ENCODE results near the gene FAM117B. TPM values are rescaled to one million over a fixed set of nuclear protein-coding genes. Genes with fewer than 3 reads are reported as not detected.

The FAM117B gene
- total RNA-seq, 1 donor from 2014 or later = 2.1 TPM

- Histone ChIP-seq H3K4me3 (ENCODE audit: low read length in 3 of 3) (no peak overlapping the region), H3K9ac (ENCODE audit: low read depth in 1 of 3, low read length in 3 of 3) (no peak overlapping the region), H3K36me3 (ENCODE audit: control insufficient read depth in 3 of 3, insufficient read depth in 3 of 3, low read length in 3 of 3) (no peaks in the 10 kb centered on the region), H3K9me3 (ENCODE audit: control insufficient read depth in 3 of 3, low read length in 3 of 3) (peaks cover 0 to 2% (median under 1%) of the 10 kb centered on the region in 3 donors), H3K27ac (ENCODE audit: low read depth, low read length) (no peak overlapping the region), H3K27me3 (ENCODE audit: control insufficient read depth in 3 of 3, insufficient read depth in 3 of 3, low read length in 3 of 3) (no peaks in the 10 kb centered on the region), H3K4me1 (ENCODE audit: control insufficient read depth in 3 of 3, insufficient read depth in 3 of 3, low read length in 3 of 3) (no peaks in the 10 kb centered on the region)
These were observed 83.0 kb downstream of the FAM117B start for GRCh38 chr2:202717598-202718310.

GRCh38 chr2:202718614-202719013, 83.8 kb downstream of the FAM117B start:
- Histone ChIP-seq H3K27ac (ENCODE audit: low read depth, low read length) (no peak overlapping the region), H3K9ac (ENCODE audit: low read depth in 1 of 3, low read length in 3 of 3) (no peak overlapping the region), H3K36me3 (ENCODE audit: control insufficient read depth in 3 of 3, insufficient read depth in 3 of 3, low read length in 3 of 3) (no peaks in the 10 kb centered on the region)

GRCh38 chr2:202720226-202720625, 85.5 kb downstream of the FAM117B start:
- H3K27ac ChIP-seq (ENCODE audit: low read depth, low read length) = no peak overlapping the region
- no peaks in the 10 kb centered on the region for H3K27me3 ChIP-seq (ENCODE audit: control insufficient read depth in 3 of 3, insufficient read depth in 3 of 3, low read length in 3 of 3)
- no peaks in the 10 kb centered on the region for H3K4me1 ChIP-seq (ENCODE audit: control insufficient read depth in 3 of 3, insufficient read depth in 3 of 3, low read length in 3 of 3)
- peaks cover 0 to 2% (median 0%) of the 10 kb centered on the region in 3 donors for H3K9me3 ChIP-seq (ENCODE audit: control insufficient read depth in 3 of 3, low read length in 3 of 3)
- no peak overlapping the region for H3K4me3 ChIP-seq (ENCODE audit: low read length in 3 of 3)
- no peak overlapping the region for H3K9ac ChIP-seq (ENCODE audit: low read depth in 1 of 3, low read length in 3 of 3)
- H3K36me3 ChIP-seq (ENCODE audit: control insufficient read depth in 3 of 3, insufficient read depth in 3 of 3, low read length in 3 of 3) = no peaks in the 10 kb centered on the region

More at GRCh38 chr2:202718614-202719013, 83.8 kb downstream of the FAM117B start:
- peaks cover 0 to 2% (median 0%) of the 10 kb centered on the region in 3 donors for H3K9me3 ChIP-seq (ENCODE audit: control insufficient read depth in 3 of 3, low read length in 3 of 3)
- H3K4me3 ChIP-seq (ENCODE audit: low read length in 3 of 3) = no peak overlapping the region
- no peaks in the 10 kb centered on the region for H3K27me3 ChIP-seq (ENCODE audit: control insufficient read depth in 3 of 3, insufficient read depth in 3 of 3, low read length in 3 of 3)
- H3K4me1 ChIP-seq (ENCODE audit: control insufficient read depth in 3 of 3, insufficient read depth in 3 of 3, low read length in 3 of 3) = no peaks in the 10 kb centered on the region

- Histone ChIP-seq H3K4me3 (ENCODE audit: low read length in 3 of 3) (no peak overlapping the region), H3K27me3 (ENCODE audit: control insufficient read depth in 3 of 3, insufficient read depth in 3 of 3, low read length in 3 of 3) (no peaks in the 10 kb centered on the region), H3K9ac (ENCODE audit: low read depth in 1 of 3, low read length in 3 of 3) (no peak overlapping the region), H3K4me1 (ENCODE audit: control insufficient read depth in 3 of 3, insufficient read depth in 3 of 3, low read length in 3 of 3) (no peaks in the 10 kb centered on the region), H3K27ac (ENCODE audit: low read depth, low read length) (no peak overlapping the region), H3K9me3 (ENCODE audit: control insufficient read depth in 3 of 3, low read length in 3 of 3) (no peaks in the 10 kb centered on the region), H3K36me3 (ENCODE audit: control insufficient read depth in 3 of 3, insufficient read depth in 3 of 3, low read length in 3 of 3) (no peaks in the 10 kb centered on the region)
These were observed 86.9 kb downstream of the FAM117B start for GRCh38 chr2:202721621-202722020.

DNA sequence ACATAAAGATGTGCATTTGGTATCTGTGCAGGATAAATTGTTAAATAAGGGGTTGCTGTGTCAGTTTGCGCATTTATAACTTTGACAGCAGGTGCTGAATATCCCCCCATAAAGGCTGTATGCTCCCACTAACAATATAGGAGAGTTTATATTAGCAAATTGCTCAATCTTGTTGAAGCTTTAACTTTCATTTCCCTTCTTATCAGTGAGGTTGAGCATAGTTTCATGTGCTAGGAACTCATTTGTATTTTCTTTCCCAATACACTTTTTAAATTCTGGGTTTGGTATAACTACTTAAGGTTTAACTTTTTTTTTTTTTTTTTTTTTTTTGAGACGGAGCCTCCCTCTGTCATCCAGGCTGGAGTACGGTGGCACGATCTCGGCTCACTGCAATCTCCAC, 89.0 kb downstream of the FAM117B start:
- H3K4me3 ChIP-seq (ENCODE audit: low read length in 3 of 3) = no peak overlapping the region
- no peaks in the 10 kb centered on the region for H3K4me1 ChIP-seq (ENCODE audit: control insufficient read depth in 3 of 3, insufficient read depth in 3 of 3, low read length in 3 of 3)
- no peaks in the 10 kb centered on the region for H3K9me3 ChIP-seq (ENCODE audit: control insufficient read depth in 3 of 3, low read length in 3 of 3)
- H3K27me3 ChIP-seq (ENCODE audit: control insufficient read depth in 3 of 3, insufficient read depth in 3 of 3, low read length in 3 of 3) = no peaks in the 10 kb centered on the region
- no peak overlapping the region for H3K27ac ChIP-seq (ENCODE audit: low read depth, low read length)
- H3K36me3 ChIP-seq (ENCODE audit: control insufficient read depth in 3 of 3, insufficient read depth in 3 of 3, low read length in 3 of 3) = no peaks in the 10 kb centered on the region
- H3K9ac ChIP-seq (ENCODE audit: low read depth in 1 of 3, low read length in 3 of 3) = no peak overlapping the region

DNA sequence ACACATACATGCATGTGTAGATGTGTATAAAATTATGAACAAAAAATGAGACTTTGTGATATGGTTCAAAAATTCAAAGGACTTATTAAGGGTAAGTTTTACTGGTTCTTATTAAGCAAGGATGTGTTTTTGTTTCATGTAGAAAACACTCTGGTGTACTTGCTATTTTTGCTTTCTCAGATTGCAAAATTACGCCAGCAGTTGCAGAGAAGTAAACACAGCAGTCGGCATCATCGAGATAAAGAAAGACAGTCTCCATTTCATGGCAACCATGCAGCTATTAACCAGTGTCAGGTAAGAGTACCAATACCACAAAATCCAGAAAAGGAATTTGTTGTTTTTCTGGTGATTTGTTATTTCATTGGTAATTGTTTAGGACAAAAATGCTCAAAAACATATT, 91.3 kb downstream of the FAM117B start:
- Histone ChIP-seq H3K9me3 (ENCODE audit: control insufficient read depth in 3 of 3, low read length in 3 of 3) (no peaks in the 10 kb centered on the region), H3K27ac (ENCODE audit: low read depth, low read length) (no peak overlapping the region), H3K4me3 (ENCODE audit: low read length in 3 of 3) (no peak overlapping the region), H3K36me3 (ENCODE audit: control insufficient read depth in 3 of 3, insufficient read depth in 3 of 3, low read length in 3 of 3) (no peaks in the 10 kb centered on the region), H3K4me1 (ENCODE audit: control insufficient read depth in 3 of 3, insufficient read depth in 3 of 3, low read length in 3 of 3) (no peaks in the 10 kb centered on the region), H3K9ac (ENCODE audit: low read depth in 1 of 3, low read length in 3 of 3) (no peak overlapping the region), H3K27me3 (ENCODE audit: control insufficient read depth in 3 of 3, insufficient read depth in 3 of 3, low read length in 3 of 3) (no peaks in the 10 kb centered on the region)

DNA sequence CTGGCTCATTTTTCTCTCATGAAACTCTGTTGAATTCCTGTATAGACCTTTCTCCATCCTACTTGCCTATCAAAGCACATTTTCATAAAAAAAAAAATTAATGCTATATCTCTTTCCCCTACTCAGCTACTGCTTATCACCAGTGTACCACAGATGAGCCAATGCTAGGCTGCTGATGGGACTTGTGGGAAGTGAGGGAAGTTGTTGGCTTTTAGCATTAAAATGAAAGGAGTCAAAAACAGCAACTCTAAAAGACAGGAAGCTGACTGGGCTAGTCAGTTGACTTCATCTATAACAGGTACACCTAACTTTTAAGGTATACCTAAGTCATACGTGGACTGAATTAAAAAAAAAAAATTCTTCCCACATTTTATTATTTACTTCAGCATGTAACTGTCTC, 102.1 kb downstream of the FAM117B start:
- no peaks in the 10 kb centered on the region for H3K27me3 ChIP-seq (ENCODE audit: control insufficient read depth in 3 of 3, insufficient read depth in 3 of 3, low read length in 3 of 3)
- no peak overlapping the region for H3K27ac ChIP-seq (ENCODE audit: low read depth, low read length)
- H3K36me3 ChIP-seq (ENCODE audit: control insufficient read depth in 3 of 3, insufficient read depth in 3 of 3, low read length in 3 of 3) = no peaks in the 10 kb centered on the region
- H3K4me1 ChIP-seq (ENCODE audit: control insufficient read depth in 3 of 3, insufficient read depth in 3 of 3, low read length in 3 of 3) = no peaks in the 10 kb centered on the region
- H3K9ac ChIP-seq (ENCODE audit: low read depth in 1 of 3, low read length in 3 of 3) = no peak overlapping the region
- no peaks in the 10 kb centered on the region for H3K9me3 ChIP-seq (ENCODE audit: control insufficient read depth in 3 of 3, low read length in 3 of 3)
- H3K4me3 ChIP-seq (ENCODE audit: low read length in 3 of 3) = no peak overlapping the region

- Histone ChIP-seq H3K9ac (ENCODE audit: low read depth in 1 of 3, low read length in 3 of 3) (no peak overlapping the region), H3K27ac (ENCODE audit: low read depth, low read length) (no peak overlapping the region), H3K4me3 (ENCODE audit: low read length in 3 of 3) (no peak overlapping the region), H3K27me3 (ENCODE audit: control insufficient read depth in 3 of 3, insufficient read depth in 3 of 3, low read length in 3 of 3) (no peaks in the 10 kb centered on the region), H3K9me3 (ENCODE audit: control insufficient read depth in 3 of 3, low read length in 3 of 3) (peaks cover 0 to 2% (median 0%) of the 10 kb centered on the region in 3 donors), H3K36me3 (ENCODE audit: control insufficient read depth in 3 of 3, insufficient read depth in 3 of 3, low read length in 3 of 3) (peaks cover 0 to 5% (median 0%) of the 10 kb centered on the region in 3 donors), H3K4me1 (ENCODE audit: control insufficient read depth in 3 of 3, insufficient read depth in 3 of 3, low read length in 3 of 3) (no peaks in the 10 kb centered on the region)
These were observed 108.8 kb downstream of the FAM117B start for GRCh38 chr2:202743613-202744012.

DNA sequence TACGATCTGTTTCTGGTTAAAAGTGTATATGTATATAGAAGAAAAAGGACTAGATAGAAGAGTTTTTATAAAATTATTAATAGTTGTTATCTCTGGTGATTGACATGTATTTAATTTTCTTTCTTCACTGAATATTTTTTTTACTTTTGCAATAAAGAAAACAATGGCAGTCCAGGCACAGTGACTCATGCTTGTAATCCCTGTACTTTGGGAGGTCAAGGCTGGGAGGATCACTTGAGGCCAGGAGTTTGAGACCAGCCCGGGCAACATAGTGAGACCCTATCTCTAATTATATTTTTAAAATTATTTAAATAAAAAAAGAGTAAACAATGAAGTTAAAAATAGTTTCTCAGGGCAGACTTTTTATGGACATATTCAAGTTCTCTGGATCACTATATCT, 114.7 kb downstream of the FAM117B start:
- H3K4me3 ChIP-seq (ENCODE audit: low read length in 3 of 3) = no peak overlapping the region
- H3K9ac ChIP-seq (ENCODE audit: low read depth in 1 of 3, low read length in 3 of 3) = no peak overlapping the region
- no peaks in the 10 kb centered on the region for H3K9me3 ChIP-seq (ENCODE audit: control insufficient read depth in 3 of 3, low read length in 3 of 3)
- H3K27ac ChIP-seq (ENCODE audit: low read depth, low read length) = no peak overlapping the region
- no peaks in the 10 kb centered on the region for H3K36me3 ChIP-seq (ENCODE audit: control insufficient read depth in 3 of 3, insufficient read depth in 3 of 3, low read length in 3 of 3)
- H3K4me1 ChIP-seq (ENCODE audit: control insufficient read depth in 3 of 3, insufficient read depth in 3 of 3, low read length in 3 of 3) = no peaks in the 10 kb centered on the region
- H3K27me3 ChIP-seq (ENCODE audit: control insufficient read depth in 3 of 3, insufficient read depth in 3 of 3, low read length in 3 of 3) = no peaks in the 10 kb centered on the region

DNA sequence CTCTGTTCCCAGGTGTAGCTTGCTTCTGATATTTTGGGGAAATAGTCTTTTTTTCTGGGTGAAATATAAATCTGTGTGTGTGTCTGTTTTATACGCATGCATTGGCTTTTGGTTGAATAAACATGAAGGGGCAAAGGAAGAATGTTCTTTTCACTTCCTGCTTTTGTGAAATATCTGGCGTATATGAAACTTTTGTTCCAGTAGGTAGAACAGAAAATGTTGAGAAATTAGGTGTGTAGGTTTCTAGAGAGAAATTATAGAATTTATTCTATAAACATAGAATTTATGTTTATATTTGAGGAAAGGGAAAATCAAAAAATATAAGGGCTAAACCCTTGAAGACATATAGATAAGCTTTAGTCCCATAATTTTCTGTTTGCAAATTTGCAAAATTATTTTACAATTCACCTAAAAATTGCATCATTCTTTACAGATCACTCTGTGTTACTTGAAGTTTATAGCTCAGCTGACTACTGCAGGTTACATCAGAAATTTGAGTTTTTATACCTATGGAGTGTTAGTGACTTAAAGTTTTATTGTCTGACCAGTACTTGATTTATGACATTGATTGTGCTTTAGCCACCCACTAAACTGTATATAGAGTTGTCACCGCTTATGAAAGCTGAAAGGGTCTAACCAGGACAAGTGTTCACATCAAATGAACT, 116.1 kb downstream of the FAM117B start:
- Histone ChIP-seq H3K36me3 (ENCODE audit: control insufficient read depth in 3 of 3, insufficient read depth in 3 of 3, low read length in 3 of 3) (no peaks in the 10 kb centered on the region), H3K9ac (ENCODE audit: low read depth in 1 of 3, low read length in 3 of 3) (no peak overlapping the region), H3K27me3 (ENCODE audit: control insufficient read depth in 3 of 3, insufficient read depth in 3 of 3, low read length in 3 of 3) (no peaks in the 10 kb centered on the region), H3K9me3 (ENCODE audit: control insufficient read depth in 3 of 3, low read length in 3 of 3) (no peaks in the 10 kb centered on the region), H3K4me3 (ENCODE audit: low read length in 3 of 3) (no peak overlapping the region), H3K4me1 (ENCODE audit: control insufficient read depth in 3 of 3, insufficient read depth in 3 of 3, low read length in 3 of 3) (no peaks in the 10 kb centered on the region), H3K27ac (ENCODE audit: low read depth, low read length) (no peak overlapping the region)

Data from skeletal muscle tissue (tissue), 4 donors.